ENCODE measurements around the gene EMX2. TPM values are rescaled to one million over a fixed set of nuclear protein-coding genes. Genes with fewer than 3 reads are reported as not detected.

Gene EMX2
- total RNA-seq, 1 experiment from 2014 or later, result not detected

GRCh38 chr10:117541909-117542705 lies 439 bp upstream of the EMX2 start:
- in situ Hi-C loops (cut with HindIII; ENCODE audit: low sequenced_read_pairs), result no loop called here
- DNase-seq (ENCODE audit: low spot score), result peak; percentile 8

DNA sequence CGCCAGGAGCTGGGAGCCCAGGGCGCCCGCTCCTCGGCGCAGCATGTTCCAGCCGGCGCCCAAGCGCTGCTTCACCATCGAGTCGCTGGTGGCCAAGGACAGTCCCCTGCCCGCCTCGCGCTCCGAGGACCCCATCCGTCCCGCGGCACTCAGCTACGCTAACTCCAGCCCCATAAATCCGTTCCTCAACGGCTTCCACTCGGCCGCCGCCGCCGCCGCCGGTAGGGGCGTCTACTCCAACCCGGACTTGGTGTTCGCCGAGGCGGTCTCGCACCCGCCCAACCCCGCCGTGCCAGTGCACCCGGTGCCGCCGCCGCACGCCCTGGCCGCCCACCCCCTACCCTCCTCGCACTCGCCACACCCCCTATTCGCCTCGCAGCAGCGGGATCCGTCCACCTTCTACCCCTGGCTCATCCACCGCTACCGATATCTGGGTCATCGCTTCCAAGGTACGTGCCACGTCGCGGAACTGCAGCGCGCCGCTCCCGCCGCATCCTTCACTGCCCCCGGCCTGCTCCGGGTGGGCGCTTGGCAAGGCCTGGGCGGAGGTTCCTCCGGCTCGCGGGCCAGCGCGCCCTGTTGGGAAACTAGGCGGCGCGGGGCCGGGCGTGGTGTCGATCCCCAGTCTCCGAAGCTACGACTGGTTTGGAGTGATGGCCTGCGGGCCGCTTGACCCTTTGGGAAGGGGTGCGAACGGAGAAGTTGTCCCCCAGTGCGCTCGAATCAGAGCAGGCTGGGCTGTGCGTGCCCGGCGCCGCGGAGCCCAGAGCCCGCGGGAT lies 868 bp downstream of the EMX2 start:
- in situ Hi-C loops (cut with HindIII; ENCODE audit: low sequenced_read_pairs), result no loop called here
- no peak for DNase-seq (ENCODE audit: low spot score)

- in situ Hi-C loops (cut with HindIII; ENCODE audit: low sequenced_read_pairs), result no loop called here
Measured at GRCh38 chr10:117544004-117544701, 1.6 kb downstream of the EMX2 start.

DNA sequence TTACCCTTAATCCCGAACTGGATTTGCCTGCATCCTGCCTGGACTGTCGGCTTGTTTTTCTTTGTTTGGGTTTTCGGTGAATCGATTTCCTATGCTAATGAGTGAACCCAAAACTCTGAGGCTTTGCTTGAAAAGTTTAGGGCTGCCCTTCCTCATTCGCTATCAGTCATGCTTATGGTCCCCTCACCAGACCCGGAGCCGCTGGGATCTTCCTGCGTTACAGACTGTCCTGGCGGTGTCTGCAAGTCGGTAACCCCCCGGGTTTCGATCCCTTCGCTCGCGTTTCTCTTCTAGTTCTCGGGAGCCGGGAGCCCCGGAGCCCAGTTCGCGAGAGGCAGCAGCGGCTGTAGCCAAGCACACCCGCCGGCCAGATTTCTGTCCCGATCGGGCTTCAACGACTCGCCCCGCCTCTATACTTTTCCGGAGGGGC lies 2.2 kb downstream of the EMX2 start:
- no peak for DNase-seq (ENCODE audit: low spot score)
- in situ Hi-C loops (cut with HindIII; ENCODE audit: low sequenced_read_pairs), result no loop called here

More at GRCh38 chr10:117544004-117544701, 1.6 kb downstream of the EMX2 start:
- no peak for DNase-seq (ENCODE audit: low spot score)

- in situ Hi-C loops (cut with HindIII; ENCODE audit: low sequenced_read_pairs), result no loop called here
- no peak for DNase-seq (ENCODE audit: low spot score)
Measured at GRCh38 chr10:117545141-117546019, 2.8 kb downstream of the EMX2 start.

GRCh38 chr10:117546020-117546580 lies 3.6 kb downstream of the EMX2 start:
- no peak for DNase-seq (ENCODE audit: low spot score)
- in situ Hi-C loops (cut with HindIII; ENCODE audit: low sequenced_read_pairs), result no loop called here

DNA sequence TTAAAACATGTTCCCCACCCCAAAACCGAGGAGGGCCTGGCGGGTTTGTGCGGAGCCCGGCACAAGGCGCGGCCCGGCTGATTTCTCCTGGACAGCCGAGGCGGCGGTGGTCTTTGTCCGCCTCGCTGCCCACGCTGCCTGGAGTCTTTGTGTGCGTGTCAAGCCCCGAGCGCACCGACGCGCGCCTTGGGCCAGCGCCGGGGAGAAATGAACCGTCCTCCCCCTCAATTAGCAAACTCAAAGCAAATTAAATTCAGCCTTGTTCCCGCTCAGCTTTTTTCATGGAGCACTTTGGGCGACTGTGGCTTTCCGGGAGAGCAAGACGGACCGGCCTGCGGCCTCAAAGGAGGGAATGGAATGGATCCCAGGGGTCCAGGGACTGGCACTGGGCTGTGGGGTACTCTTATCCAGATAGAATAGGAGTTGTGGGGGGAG lies 4.1 kb downstream of the EMX2 start:
- DNase-seq (ENCODE audit: low spot score), result no peak
- in situ Hi-C loops (cut with HindIII; ENCODE audit: low sequenced_read_pairs), result no loop called here

DNA sequence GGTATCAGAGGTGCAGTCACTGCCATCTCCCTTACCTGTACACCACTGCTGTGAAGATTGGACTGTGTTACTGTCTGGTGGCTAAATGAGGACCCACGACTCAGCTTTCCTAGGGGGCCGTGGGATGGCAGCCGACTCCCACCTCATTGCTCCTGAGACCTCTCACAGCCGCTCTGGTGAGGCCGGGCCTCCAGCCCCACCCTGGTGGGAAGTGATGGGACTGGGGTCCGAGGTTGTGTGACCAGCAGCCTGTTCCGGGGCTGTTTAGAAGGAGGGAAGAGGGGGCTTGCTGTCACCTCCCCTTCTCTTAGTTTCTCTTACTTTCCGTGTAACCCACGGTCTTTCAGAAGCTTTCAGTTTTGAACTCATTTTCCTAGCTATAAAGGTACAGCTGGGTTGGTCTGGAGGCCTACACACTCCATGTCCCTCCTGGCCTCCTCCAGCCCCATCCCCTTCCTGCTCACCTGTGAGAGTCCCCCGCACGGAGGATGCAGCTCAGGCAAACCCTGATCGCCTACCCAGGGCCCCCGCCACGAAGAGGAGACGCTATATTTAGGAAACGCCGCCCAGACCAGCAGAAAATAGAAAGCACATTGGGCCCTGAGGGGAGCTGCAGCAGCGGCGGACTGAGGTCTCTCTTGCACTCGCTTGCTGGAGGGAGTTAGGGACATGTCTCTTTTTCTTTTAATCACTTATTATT lies 4.6 kb downstream of the EMX2 start:
- DNase-seq (ENCODE audit: low spot score), result no peak
- in situ Hi-C loops (cut with HindIII; ENCODE audit: low sequenced_read_pairs), result no loop called here

GRCh38 chr10:117547716-117548668 lies 5.4 kb downstream of the EMX2 start:
- in situ Hi-C loops (cut with HindIII; ENCODE audit: low sequenced_read_pairs), result no loop called here
- no peak for DNase-seq (ENCODE audit: low spot score)

- in situ Hi-C loops (cut with HindIII; ENCODE audit: low sequenced_read_pairs), result no loop called here
- DNase-seq (ENCODE audit: low spot score), result no peak
Measured at GRCh38 chr10:117549100-117549585, 6.6 kb downstream of the EMX2 start.

GRCh38 chr10:117550076-117550475 lies 7.5 kb downstream of the EMX2 start:
- in situ Hi-C loops (cut with HindIII; ENCODE audit: low sequenced_read_pairs), result no loop called here
- DNase-seq (ENCODE audit: low spot score), result no peak

GRCh38 chr10:117550599-117551329 lies 8.2 kb downstream of the EMX2 start:
- in situ Hi-C loops (cut with HindIII; ENCODE audit: low sequenced_read_pairs), result no loop called here
- DNase-seq (ENCODE audit: low spot score), result no peak

DNA sequence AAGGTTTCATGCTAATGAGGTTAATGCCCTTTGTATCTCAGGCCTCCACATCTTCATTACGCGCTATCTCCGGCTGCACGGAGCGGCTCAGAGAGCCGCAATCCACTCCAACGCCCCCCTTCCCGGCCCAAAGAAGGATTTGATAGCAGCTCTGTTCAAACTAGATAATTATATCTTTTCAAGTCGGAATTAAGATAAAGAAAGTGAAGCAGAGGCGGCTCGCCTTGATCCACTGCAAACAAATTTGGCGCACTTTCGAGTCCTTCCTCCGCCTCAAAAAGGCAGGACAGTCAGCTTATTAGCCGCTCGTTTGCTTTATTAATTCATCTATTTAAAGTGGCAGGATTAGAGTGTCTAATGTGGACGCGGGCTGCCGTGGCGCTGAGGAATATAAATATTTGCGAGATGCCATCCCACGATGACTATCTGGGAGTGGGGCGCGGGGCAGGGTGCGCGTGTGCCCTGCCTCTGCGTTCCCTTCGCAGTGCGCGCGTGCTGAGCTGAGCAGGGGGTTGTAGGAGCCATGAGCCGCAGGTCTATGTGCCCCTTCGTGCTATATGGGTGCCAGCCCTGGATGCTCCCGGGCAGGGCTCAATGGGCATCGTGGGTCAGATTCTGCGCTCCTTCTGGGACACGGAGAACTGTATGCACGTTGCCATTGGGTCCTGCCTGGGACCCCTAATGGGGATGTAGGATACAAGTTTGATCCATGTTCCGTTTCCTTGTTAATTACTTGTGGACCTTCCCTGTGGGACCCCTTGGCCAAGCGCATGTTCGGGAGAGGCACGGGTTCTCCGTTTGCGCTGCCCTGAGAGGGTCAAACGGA lies 9.0 kb downstream of the EMX2 start:
- in situ Hi-C loops (cut with HindIII; ENCODE audit: low sequenced_read_pairs), result no loop called here

DNA sequence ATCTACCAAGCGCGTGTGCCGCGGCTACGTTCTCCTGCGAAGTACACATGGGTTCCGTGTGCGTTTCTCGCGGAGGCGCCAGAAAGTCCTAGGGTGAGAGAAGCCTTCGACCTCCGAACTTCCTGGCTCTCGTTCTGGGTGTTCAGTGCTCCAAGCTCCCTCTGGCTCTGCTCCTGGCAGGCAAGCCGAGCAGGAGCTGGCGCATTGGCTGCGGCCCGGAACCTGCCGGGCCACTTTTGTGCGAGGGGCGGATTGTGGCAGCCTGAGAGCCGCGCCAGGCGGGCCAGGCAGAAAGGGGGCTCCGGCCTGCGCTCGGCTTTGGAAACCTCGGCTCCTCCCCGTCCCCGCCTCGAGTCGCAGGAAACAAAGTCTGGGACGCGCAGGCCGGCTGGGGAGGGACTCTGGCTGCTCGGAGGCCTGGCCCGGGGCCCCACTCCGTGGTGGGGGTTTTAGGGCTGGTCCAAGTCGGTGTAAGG lies 9.6 kb downstream of the EMX2 start:
- DNase-seq (ENCODE audit: low spot score), result no peak
- in situ Hi-C loops (cut with HindIII; ENCODE audit: low sequenced_read_pairs), result no loop called here

More for the DNA sequence above, 9.0 kb downstream of the EMX2 start:
- DNase-seq (ENCODE audit: low spot score), result no peak

- no peak for DNase-seq (ENCODE audit: low spot score)
- in situ Hi-C loops (cut with HindIII; ENCODE audit: low sequenced_read_pairs), result no loop called here
Measured at GRCh38 chr10:117552701-117553141, 10.2 kb downstream of the EMX2 start.

All from G401 (cell line).